H1 (cell line): ENCODE data around the gene TSHZ2. TPM values are rescaled to one million over a fixed set of nuclear protein-coding genes. Genes with fewer than 3 reads are reported as not detected.
"Not testable (repeated sequence)": the region's sequence is repeated elsewhere in the genome, so short reads cannot be mapped to it uniquely, and the experiment has no call there.

Experiments
- CTCF ChIA-PET: fragments of 300-600 bp; sonication (Branson Sonifier 250); formaldehyde crosslinking; loops from one replicate; lab custom pipeline; 2021; ENCODE audit not compliant: partially characterized antibody; lab: Charles Lee
- POLR2A ChIA-PET: fragments of 300-600 bp; sonication (Branson Sonifier 250); formaldehyde crosslinking; loops from one replicate; lab custom pipeline; 2021; ENCODE audit warnings: inconsistent platforms; ENCODE audit not compliant: partially characterized antibody; lab: Charles Lee
- DNase-seq, 2 experiments: peaks; one replicate each; pipeline versions ENCODE4 v3.0.0 to v3.0.0-alpha.2; 2010 to 2022; ENCODE audit warnings: low spot score in 2 of 2, low read depth in 1 of 2, mixed read lengths in 1 of 2
- FAIRE-seq: peaks from 2 replicates; lab custom pipeline; 2011; peaks lifted over from hg19 to GRCh38; lab: Jason Lieb, UNC
- H2AFZ ChIP-seq: 2 replicates; pipeline ENCODE4 v1.8.1; 2012; ENCODE audit warnings: low read length, inconsistent platforms
- H2AK5ac ChIP-seq: 2 replicates; pipeline ENCODE4 v1.6.1; 2013; ENCODE audit warnings: low read depth, low read length
- H2BK120ac ChIP-seq: replicated peaks from 2 replicates; pipeline ENCODE3; 2013; ENCODE audit warnings: low read depth, low read length, inconsistent platforms
- H2BK12ac ChIP-seq: 2 replicates; pipeline ENCODE4 v1.6.1; 2013; ENCODE audit warnings: low read depth, low read length
- H2BK15ac ChIP-seq: 2 replicates; pipeline ENCODE4 v1.6.1; 2013; ENCODE audit warnings: low read length
- H2BK20ac ChIP-seq: 2 replicates; pipeline ENCODE4 v1.6.1; 2013; ENCODE audit warnings: low read length
- H2BK5ac ChIP-seq: 2 replicates; pipeline ENCODE4 v1.6.1; 2013; ENCODE audit warnings: low read depth, low read length
- H3K14ac ChIP-seq: 2 replicates; pipeline ENCODE4 v1.6.1; 2013; ENCODE audit warnings: inconsistent platforms; ENCODE audit not compliant: insufficient read length
- H3K18ac ChIP-seq: 2 replicates; pipeline ENCODE4 v1.6.1; 2013; ENCODE audit warnings: low read length; ENCODE audit errors: extremely low read depth
- H3K23ac ChIP-seq: 2 replicates; pipeline ENCODE4 v1.6.1; 2013; ENCODE audit warnings: inconsistent platforms; ENCODE audit not compliant: insufficient read length
- H3K23me2 ChIP-seq: 2 replicates; pipeline ENCODE4 v1.6.1; 2013; ENCODE audit warnings: low read depth, low read length
- H3K27ac ChIP-seq: 2 replicates; pipeline ENCODE4 v1.6.1; 2011; ENCODE audit warnings: low read depth, low read length, inconsistent platforms
- H3K27me3 ChIP-seq, 4 experiments: replicated peaks in 1 of 4; 1 replicate in 1 of 4; 2 replicates in 3 of 4; pipeline versions ENCODE4 v1.6.1 to v1.8.1; 2011 to 2013; ENCODE audit warnings: low read length in 3 of 4, mild to moderate bottlenecking in 3 of 4, inconsistent platforms in 2 of 4, mixed read lengths in 2 of 4, moderate library complexity in 1 of 4; ENCODE audit not compliant: control insufficient read depth in 3 of 4, insufficient read depth in 3 of 4; ENCODE audit errors: extremely low read depth in 1 of 4
- H3K36me3 ChIP-seq, 4 experiments: 2 replicates each; pipeline versions ENCODE4 v1.6.1 to v1.8.1; 2011 to 2013; ENCODE audit warnings: mild to moderate bottlenecking in 4 of 4, low read length in 3 of 4, moderate library complexity in 2 of 4, control low read depth in 1 of 4, inconsistent platforms in 1 of 4; ENCODE audit not compliant: insufficient read depth in 4 of 4, control insufficient read depth in 2 of 4
- H3K4ac ChIP-seq: replicated peaks from 2 replicates; pipeline ENCODE3; 2013; ENCODE audit warnings: low read length, low read depth, mixed read lengths, inconsistent platforms; ENCODE audit not compliant: insufficient read length
- H3K4me1 ChIP-seq, 4 experiments: replicated peaks in 1 of 4; 1 replicate in 1 of 4; 2 replicates in 3 of 4; pipeline versions ENCODE4 v1.6.1 to v1.8.1; 2011 to 2013; ENCODE audit warnings: low read length in 3 of 4, inconsistent platforms in 2 of 4, mixed read lengths in 1 of 4; ENCODE audit not compliant: insufficient read depth in 4 of 4, control insufficient read depth in 3 of 4
- H3K4me2 ChIP-seq, 2 experiments: 2 replicates each; pipeline versions ENCODE4 v1.6.1 to v1.8.1; 2011 to 2013; ENCODE audit warnings: low read depth in 2 of 2, low read length in 2 of 2, control low read depth in 1 of 2, inconsistent platforms in 1 of 2, mild to moderate bottlenecking in 1 of 2; ENCODE audit not compliant: insufficient read depth in 1 of 2
- H3K4me3 ChIP-seq, 4 experiments: fragments of 200-600, 300-600 bp in 1 of 4; sonication (generic), shearing (Covaris generic), sonication (Bioruptor Twin) in 1 of 4; 2 replicates each; pipeline versions ENCODE4 v1.5.1 to v1.8.1; 2011 to 2016; ENCODE audit warnings: low read length in 4 of 4, low read depth in 3 of 4, control low read depth in 2 of 4, inconsistent platforms in 2 of 4, mild to moderate bottlenecking in 2 of 4, mixed read lengths in 1 of 4, moderate library complexity in 1 of 4; ENCODE audit not compliant: insufficient read depth in 2 of 4; ENCODE audit errors: extremely low read depth in 1 of 4
- H3K56ac ChIP-seq: replicated peaks from 2 replicates; pipeline ENCODE3; 2013; ENCODE audit warnings: low read depth, mild to moderate bottlenecking, mixed read lengths, low read length, inconsistent platforms; ENCODE audit not compliant: insufficient read length
- H3K79me1 ChIP-seq: 2 replicates; pipeline ENCODE4 v1.6.1; 2013; ENCODE audit warnings: low read depth, low read length, control low read depth
- H3K79me2 ChIP-seq, 2 experiments: 2 replicates each; pipeline versions ENCODE4 v1.6.1 to v1.8.1; 2012 to 2013; ENCODE audit warnings: low read length in 2 of 2, mild to moderate bottlenecking in 2 of 2, inconsistent platforms in 1 of 2; ENCODE audit not compliant: insufficient read depth in 2 of 2, control insufficient read depth in 1 of 2
- H3K9ac ChIP-seq, 4 experiments: replicated peaks in 1 of 4; 1 replicate in 1 of 4; 2 replicates in 3 of 4; pipeline versions ENCODE4 v1.6.1 to v1.8.1; 2011 to 2013; ENCODE audit warnings: low read depth in 3 of 4, low read length in 3 of 4, control low read depth in 2 of 4, mild to moderate bottlenecking in 2 of 4, moderate library complexity in 2 of 4, inconsistent platforms in 1 of 4; ENCODE audit errors: extremely low read depth in 1 of 4
- H3K9me3 ChIP-seq, 2 experiments: 2 replicates each; pipeline versions ENCODE4 v1.6.1 to v1.8.1; 2012 to 2013; ENCODE audit warnings: mild to moderate bottlenecking in 2 of 2, moderate library complexity in 2 of 2, control low read depth in 1 of 2, inconsistent platforms in 1 of 2, low read depth in 1 of 2, low read length in 1 of 2, mixed read lengths in 1 of 2; ENCODE audit not compliant: insufficient read depth in 2 of 2
- H4K20me1 ChIP-seq, 2 experiments: replicated peaks in 1 of 2; 2 replicates each; pipeline versions ENCODE3 to v1.8.1; 2011 to 2013; ENCODE audit warnings: inconsistent platforms in 2 of 2, low read length in 2 of 2, mild to moderate bottlenecking in 1 of 2; ENCODE audit not compliant: insufficient read depth in 2 of 2, control insufficient read depth in 1 of 2
- H4K5ac ChIP-seq: 2 replicates; pipeline ENCODE4 v1.6.1; 2013; ENCODE audit warnings: low read length, low read depth, mixed read lengths, inconsistent platforms; ENCODE audit not compliant: insufficient read length
- H4K8ac ChIP-seq: 2 replicates; pipeline ENCODE4 v1.8.0; 2013; ENCODE audit warnings: mild to moderate bottlenecking, moderate library complexity, low read length, inconsistent platforms; ENCODE audit not compliant: insufficient read depth; ENCODE audit errors: extremely low read depth
- H4K91ac ChIP-seq: replicated peaks from 2 replicates; pipeline ENCODE3; 2013; ENCODE audit warnings: low read length, mixed read lengths, inconsistent platforms; ENCODE audit not compliant: insufficient read length
- WGBS, 2 experiments: shearing (Covaris generic) in 1 of 2; methylation state at CpG; one replicate each; pipeline versions ENCODE4 v1.1.6 to v1.1.7; 2013 to 2015; ENCODE audit warnings: low lambda C conversion rate in 2 of 2, mixed read lengths in 2 of 2, inconsistent platforms in 1 of 2, low coverage in 1 of 2, missing lambda C conversion rate in 1 of 2; ENCODE audit not compliant: insufficient replicate concordance in 2 of 2, insufficient coverage in 1 of 2, insufficient read length in 1 of 2; ENCODE audit errors: extremely low coverage in 1 of 2, missing lambda C conversion rate in 1 of 2; 5-methylcytosine and 5-hydroxymethylcytosine counted together
- polyA plus RNA-seq, 7 experiments: library from polyadenylated mRNA; depleted of rRNA in 3 of 7; stranded (reverse) in 5 of 7; unstranded in 2 of 7; fragments of >200 nt in 5 of 7; fragments of 200-250 nt in 2 of 7; gene quantifications; 1 replicate in 5 of 7; 2 replicates in 1 of 7; 4 replicates in 1 of 7; pipeline versions ENCODE4 v1.2.1 to v1.2.3, GENCODE V29; 2011 to 2013; ENCODE audit warnings: missing spikeins in 2 of 7, mixed read lengths in 2 of 7
- total RNA-seq: library from RNA; stranded (reverse); fragmentation: NEBNext Ultra II Directional; extraction: Animal tissue kit (Norgen Biotek cat#: 25700); gene quantifications from 2 replicates; pipeline ENCODE4 v1.2.1, GENCODE V29; 2021

TSHZ2 gene
- total and polyA plus RNA-seq, 2 of the 8 experiments (the other 6 are each of a cell fraction or from before 2014, with no cell fraction given): 0.14 to 0.30 TPM

DNA sequence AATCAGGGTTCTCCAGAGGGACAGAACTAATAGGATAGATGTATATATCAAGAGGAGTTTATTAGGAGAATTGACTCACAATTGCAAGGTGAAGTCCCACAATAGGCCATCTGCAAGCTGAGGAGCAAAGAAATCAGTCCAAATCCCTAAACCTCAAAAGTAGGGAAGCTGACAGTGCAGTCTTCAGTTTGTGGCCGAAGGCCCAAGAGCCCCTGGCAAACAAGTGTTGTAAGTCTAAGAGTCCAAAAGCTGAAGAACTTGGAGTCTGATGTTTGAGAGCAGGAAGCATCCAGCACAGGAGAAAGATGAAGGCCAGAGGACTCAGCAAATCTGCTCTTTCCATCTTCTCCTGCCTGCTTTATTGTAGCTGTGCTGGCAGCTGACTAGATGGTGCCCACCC, 117.7 kb downstream of the TSHZ2 start:
- H3K56ac ChIP-seq, H2AK5ac ChIP-seq, H2BK12ac ChIP-seq, H3K9me3 ChIP-seq, H2AFZ ChIP-seq, H4K8ac ChIP-seq, H3K9ac ChIP-seq, H3K27ac ChIP-seq, H4K5ac ChIP-seq, H3K79me2 ChIP-seq, H3K4me1 ChIP-seq, H3K23ac ChIP-seq, POLR2A ChIA-PET, H3K27me3 ChIP-seq, H2BK15ac ChIP-seq, H4K20me1 ChIP-seq, H3K4ac ChIP-seq, H2BK120ac ChIP-seq, H4K91ac ChIP-seq, H3K14ac ChIP-seq, H3K18ac ChIP-seq, H3K23me2 ChIP-seq, H2BK5ac ChIP-seq, H3K36me3 ChIP-seq, FAIRE-seq, H3K4me2 ChIP-seq, DNase-seq, H2BK20ac ChIP-seq, H3K79me1 ChIP-seq, H3K4me3 ChIP-seq: not testable (repeated sequence)
- CTCF ChIA-PET: interaction anchor here (1.2 kb wide), 1 partner anchor 9 kb away, joined by 4 read pairs; no protein-coding TSS in a partner anchor
- WGBS, 2 experiments: 79% methylated on average over 1 of the region's 1 CpG; no CpG with 5 or more reads in 1 of the 2 experiments
